ENCODE measurements around the gene PRKCZ.

DNA sequence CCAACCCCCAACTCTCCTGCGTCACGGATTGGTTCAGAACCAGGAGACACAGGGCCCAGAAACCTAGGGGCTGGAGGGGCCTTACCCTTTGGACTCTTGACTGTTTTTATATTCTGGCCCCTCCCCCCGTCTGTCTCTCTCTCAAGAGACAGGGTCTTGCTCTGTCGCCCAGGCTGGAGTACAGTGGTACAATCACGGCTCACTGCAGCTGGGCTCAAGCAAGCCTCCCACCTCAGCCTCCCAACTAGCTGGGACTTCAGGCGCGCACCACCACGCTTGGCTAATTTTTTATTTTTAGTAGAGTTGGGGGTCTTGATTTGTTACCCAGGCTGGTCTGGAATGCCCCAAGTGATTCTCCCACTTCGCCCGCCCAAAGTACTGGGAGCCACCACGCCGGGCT is 52.5 kb downstream of the PRKCZ start:
- TF ChIP-seq EZH2 (IDR thresholded peaks at IDR 0.05; ENCODE audit: insufficient read depth, low read length) = no peak
- TF ChIP-seq, protein P1, sequence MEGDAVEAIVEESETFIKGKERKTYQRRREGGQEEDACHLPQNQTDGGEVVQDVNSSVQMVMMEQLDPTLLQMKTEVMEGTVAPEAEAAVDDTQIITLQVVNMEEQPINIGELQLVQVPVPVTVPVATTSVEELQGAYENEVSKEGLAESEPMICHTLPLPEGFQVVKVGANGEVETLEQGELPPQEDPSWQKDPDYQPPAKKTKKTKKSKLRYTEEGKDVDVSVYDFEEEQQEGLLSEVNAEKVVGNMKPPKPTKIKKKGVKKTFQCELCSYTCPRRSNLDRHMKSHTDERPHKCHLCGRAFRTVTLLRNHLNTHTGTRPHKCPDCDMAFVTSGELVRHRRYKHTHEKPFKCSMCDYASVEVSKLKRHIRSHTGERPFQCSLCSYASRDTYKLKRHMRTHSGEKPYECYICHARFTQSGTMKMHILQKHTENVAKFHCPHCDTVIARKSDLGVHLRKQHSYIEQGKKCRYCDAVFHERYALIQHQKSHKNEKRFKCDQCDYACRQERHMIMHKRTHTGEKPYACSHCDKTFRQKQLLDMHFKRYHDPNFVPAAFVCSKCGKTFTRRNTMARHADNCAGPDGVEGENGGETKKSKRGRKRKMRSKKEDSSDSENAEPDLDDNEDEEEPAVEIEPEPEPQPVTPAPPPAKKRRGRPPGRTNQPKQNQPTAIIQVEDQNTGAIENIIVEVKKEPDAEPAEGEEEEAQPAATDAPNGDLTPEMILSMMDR (IDR thresholded peaks at IDR 0.05; ENCODE audit: insufficient read depth, low read depth, low read length) = no peak

Measured in astrocyte (in vitro differentiated cells and primary cell).